Suprapubic skin (tissue), 4 donors: Measurements from ENCODE around the gene GBP7.

Source experiments
- POLR2A ChIP-seq, 2 donors: fragments of 450-650 bp; IDR thresholded peaks; one replicate each; pipeline ENCODE4 v1.6.1; 2017; ENCODE audit warnings: antibody characterized with exemption in 2 of 2, mild to moderate bottlenecking in 2 of 2, moderate library complexity in 2 of 2
- POLR2AphosphoS5 ChIP-seq, 3 donors: sonication (generic); formaldehyde crosslinking; IDR thresholded peaks; one replicate each; pipeline ENCODE4 v1.6.1; 2017; ENCODE audit warnings: antibody characterized with exemption in 3 of 3
- TF ChIP-seq, protein P1 (sequence below), 2 donors: fragments of 200-600 bp in 1 of 2; fragments of 450-650 bp in 1 of 2; sonication (generic) in 1 of 2; IDR thresholded peaks; one replicate each; pipeline ENCODE4 v1.5.1; 2016 to 2019; ENCODE audit warnings: antibody characterized with exemption in 2 of 2, mild to moderate bottlenecking in 1 of 2, moderate library complexity in 1 of 2

DNA sequence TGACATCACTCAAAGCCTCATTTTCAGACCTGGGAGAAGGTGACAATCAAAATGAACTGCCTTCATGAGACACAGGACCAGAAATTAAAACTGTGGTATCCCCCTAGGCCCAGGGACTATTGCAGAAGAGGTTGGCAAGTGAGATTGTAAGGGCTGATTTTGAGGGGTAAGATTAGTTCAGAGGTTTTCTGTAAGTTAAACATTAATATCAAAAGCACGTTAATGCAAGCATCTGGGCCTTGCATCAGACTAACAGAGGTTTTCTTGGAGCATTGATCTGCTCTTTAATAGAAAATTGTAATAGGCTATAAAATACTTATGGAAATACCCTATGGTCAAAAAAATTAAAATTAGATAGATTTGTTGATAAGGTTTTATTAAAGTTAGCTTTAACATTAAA, 37.5 kb upstream of the GBP7 start:
- TF ChIP-seq, protein P1, sequence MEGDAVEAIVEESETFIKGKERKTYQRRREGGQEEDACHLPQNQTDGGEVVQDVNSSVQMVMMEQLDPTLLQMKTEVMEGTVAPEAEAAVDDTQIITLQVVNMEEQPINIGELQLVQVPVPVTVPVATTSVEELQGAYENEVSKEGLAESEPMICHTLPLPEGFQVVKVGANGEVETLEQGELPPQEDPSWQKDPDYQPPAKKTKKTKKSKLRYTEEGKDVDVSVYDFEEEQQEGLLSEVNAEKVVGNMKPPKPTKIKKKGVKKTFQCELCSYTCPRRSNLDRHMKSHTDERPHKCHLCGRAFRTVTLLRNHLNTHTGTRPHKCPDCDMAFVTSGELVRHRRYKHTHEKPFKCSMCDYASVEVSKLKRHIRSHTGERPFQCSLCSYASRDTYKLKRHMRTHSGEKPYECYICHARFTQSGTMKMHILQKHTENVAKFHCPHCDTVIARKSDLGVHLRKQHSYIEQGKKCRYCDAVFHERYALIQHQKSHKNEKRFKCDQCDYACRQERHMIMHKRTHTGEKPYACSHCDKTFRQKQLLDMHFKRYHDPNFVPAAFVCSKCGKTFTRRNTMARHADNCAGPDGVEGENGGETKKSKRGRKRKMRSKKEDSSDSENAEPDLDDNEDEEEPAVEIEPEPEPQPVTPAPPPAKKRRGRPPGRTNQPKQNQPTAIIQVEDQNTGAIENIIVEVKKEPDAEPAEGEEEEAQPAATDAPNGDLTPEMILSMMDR (IDR thresholded peaks at IDR 0.05), result no peak
- TF ChIP-seq POLR2A (IDR thresholded peaks at IDR 0.05) (no peak), POLR2AphosphoS5 (IDR thresholded peaks at IDR 0.05) (no peak)
